Measurements from ENCODE around the gene KDM7A. TPM values are rescaled to one million over a fixed set of nuclear protein-coding genes. Genes with fewer than 3 reads are reported as not detected.

Gene KDM7A
- total and polyA plus RNA-seq, 9 of the 15 experiments (the other 6 are each of a cell fraction or from before 2014, with no cell fraction given) = 0.90 to 8.4 (median 7.0) TPM

DNA sequence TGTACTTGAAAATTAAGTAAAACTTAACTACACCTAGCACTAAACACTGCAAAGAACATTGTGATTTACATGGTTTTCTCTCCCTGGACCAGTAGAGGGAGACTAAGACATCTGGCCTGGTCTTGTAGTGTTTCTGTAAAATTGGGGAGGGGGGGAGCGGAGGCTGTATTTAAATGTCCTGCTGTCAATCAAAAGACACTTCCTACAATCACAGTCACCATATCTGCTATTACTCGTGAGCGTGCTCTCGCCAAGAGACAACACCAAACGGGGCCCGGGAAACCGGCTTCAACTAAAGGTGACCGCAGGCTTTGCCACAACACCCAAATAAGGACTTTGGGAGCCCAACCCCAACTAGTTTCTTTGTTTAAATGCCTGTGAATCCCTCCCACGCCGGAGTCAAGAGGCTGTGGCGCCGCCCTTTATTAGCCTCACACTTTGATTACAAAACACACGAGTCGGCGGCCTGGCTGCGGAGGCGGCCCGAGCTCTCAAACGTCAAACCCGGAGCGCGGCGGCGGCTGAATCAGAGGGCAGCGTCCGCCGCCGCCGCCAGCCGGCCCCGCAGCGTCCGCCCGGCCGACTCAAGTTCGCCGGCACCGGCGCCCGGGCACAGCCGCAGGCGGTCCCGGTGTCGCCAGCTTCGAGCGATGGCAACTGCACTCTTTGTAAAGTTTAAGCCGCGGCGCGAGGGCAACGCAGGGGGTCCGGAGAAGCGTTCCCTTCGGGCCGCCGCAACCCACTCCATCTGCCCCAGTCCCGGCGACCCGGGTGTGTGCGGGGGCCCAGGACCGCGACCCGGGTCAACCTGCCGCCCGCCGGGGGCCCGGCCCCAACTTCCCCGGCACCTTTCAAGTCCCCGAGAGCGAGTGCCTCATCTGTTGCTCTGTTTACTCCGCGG lies 1.3 kb downstream of the KDM7A start (continued):
- TF ChIP-seq, protein P1, sequence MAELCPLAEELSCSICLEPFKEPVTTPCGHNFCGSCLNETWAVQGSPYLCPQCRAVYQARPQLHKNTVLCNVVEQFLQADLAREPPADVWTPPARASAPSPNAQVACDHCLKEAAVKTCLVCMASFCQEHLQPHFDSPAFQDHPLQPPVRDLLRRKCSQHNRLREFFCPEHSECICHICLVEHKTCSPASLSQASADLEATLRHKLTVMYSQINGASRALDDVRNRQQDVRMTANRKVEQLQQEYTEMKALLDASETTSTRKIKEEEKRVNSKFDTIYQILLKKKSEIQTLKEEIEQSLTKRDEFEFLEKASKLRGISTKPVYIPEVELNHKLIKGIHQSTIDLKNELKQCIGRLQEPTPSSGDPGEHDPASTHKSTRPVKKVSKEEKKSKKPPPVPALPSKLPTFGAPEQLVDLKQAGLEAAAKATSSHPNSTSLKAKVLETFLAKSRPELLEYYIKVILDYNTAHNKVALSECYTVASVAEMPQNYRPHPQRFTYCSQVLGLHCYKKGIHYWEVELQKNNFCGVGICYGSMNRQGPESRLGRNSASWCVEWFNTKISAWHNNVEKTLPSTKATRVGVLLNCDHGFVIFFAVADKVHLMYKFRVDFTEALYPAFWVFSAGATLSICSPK (IDR thresholded peaks at IDR 0.05; ENCODE audit: borderline replicate concordance) = no peak
- TF ChIP-seq SRSF9 (IDR thresholded peaks at IDR 0.05; ENCODE audit: borderline replicate concordance, low read depth, low read length) = no peak
- TF ChIP-seq, protein P2, sequence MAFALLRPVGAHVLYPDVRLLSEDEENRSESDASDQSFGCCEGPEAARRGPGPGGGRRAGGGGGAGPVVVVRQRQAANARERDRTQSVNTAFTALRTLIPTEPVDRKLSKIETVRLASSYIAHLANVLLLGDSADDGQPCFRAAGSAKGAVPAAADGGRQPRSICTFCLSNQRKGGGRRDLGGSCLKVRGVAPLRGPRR (CRISPR knock-in tag; IDR thresholded peaks at IDR 0.05) = no peak
- TF ChIP-seq STAT5B (CRISPR knock-in tag; IDR thresholded peaks at IDR 0.05) = no peak
- peak; percentile 61 to 92; a peak in 3 of 4 replicates for TF ChIP-seq HDAC1 (IDR thresholded peaks at IDR 0.05)
- peak; percentile 79; the same call in 1 of the 2 replicates for TF ChIP-seq FOXP1 (CRISPR knock-in tag; IDR thresholded peaks at IDR 0.05)
- TF ChIP-seq RBM34 (IDR thresholded peaks at IDR 0.05; ENCODE audit: borderline replicate concordance, insufficient read depth, low read length) = no peak
- no peak for TF ChIP-seq TCFL5 (CRISPR knock-in tag; conservative IDR thresholded peaks at IDR 0.05)
- TF ChIP-seq HDGF (IDR thresholded peaks at IDR 0.05) = no peak
- no peak for TF ChIP-seq ZNF551 (CRISPR knock-in tag; IDR thresholded peaks at IDR 0.05)
- no peak for TF ChIP-seq SFPQ (IDR thresholded peaks at IDR 0.05; ENCODE audit: low read depth, low read length)
- no peak for TF ChIP-seq ZNF347 (CRISPR knock-in tag; IDR thresholded peaks at IDR 0.05; ENCODE audit: low read depth)
- TF ChIP-seq ILK (tag; IDR thresholded peaks at IDR 0.05; ENCODE audit: borderline replicate concordance, low read depth) = no peak
- TF ChIP-seq USF2 (CRISPR knock-in tag; IDR thresholded peaks at IDR 0.05) = no peak
- no peak for TF ChIP-seq MAFG (tag; conservative IDR thresholded peaks at IDR 0.05)
- TF ChIP-seq HMGN3 (IDR thresholded peaks at IDR 0.05; ENCODE audit: borderline replicate concordance, extremely low read depth, insufficient read length, low read depth, low read length) = peak; percentile 90
- TF ChIP-seq ZNF583 (CRISPR knock-in tag; IDR thresholded peaks at IDR 0.05) = no peak
- TF ChIP-seq ZFP36 (IDR thresholded peaks at IDR 0.05; ENCODE audit: low read depth, low read length, partially characterized antibody) = peak; percentile 33
- TF ChIP-seq CTCF (IDR thresholded peaks at IDR 0.05 in 2 of 3, conservative IDR thresholded peaks at IDR 0.05 in 1 of 3; ENCODE audit: insufficient read depth in 2 of 3, low read depth in 1 of 3, low read length in 3 of 3) = peak; percentile 86 to 98 (median 95)
- peak; percentile 72 for TF ChIP-seq DPF2 (IDR thresholded peaks at IDR 0.05)
- TF ChIP-seq HMG20A (CRISPR knock-in tag; conservative IDR thresholded peaks at IDR 0.05) = no peak

All from K562 (cell line).